ENCODE data around the gene IFRD2. TPM values are rescaled to one million over a fixed set of nuclear protein-coding genes. Genes with fewer than 3 reads are reported as not detected.

IFRD2 gene
- total and polyA plus RNA-seq, 9 of the 15 experiments (the other 6 are each of a cell fraction or from before 2014, with no cell fraction given), result 30.5 to 115 (median 52.8) TPM

GRCh38 chr3:50340448-50341329 lies 48.5 kb upstream of the IFRD2 start, which contains the start of gene RASSF1 (continued):
- TF ChIP-seq TCF15 (CRISPR knock-in tag; IDR thresholded peaks at IDR 0.05), result no peak
- no peak for TF ChIP-seq ZBTB49 (CRISPR knock-in tag; IDR thresholded peaks at IDR 0.05; ENCODE audit: borderline replicate concordance)
- no peak for TF ChIP-seq U2AF1 (optimal IDR thresholded peaks at IDR 0.05; ENCODE audit: low read depth, low read length)
- no peak for TF ChIP-seq RCOR1 (IDR thresholded peaks at IDR 0.05; ENCODE audit: borderline replicate concordance in 1 of 2, low read depth in 2 of 2, low read length in 2 of 2)
- TF ChIP-seq KDM4B (IDR thresholded peaks at IDR 0.05; ENCODE audit: borderline replicate concordance in 2 of 2, low read depth in 1 of 2), result no peak
- TF ChIP-seq ZNF778 (CRISPR knock-in tag; IDR thresholded peaks at IDR 0.05), result no peak
- no peak for TF ChIP-seq SMARCE1 (IDR thresholded peaks at IDR 0.05)
- TF ChIP-seq SMARCC2 (IDR thresholded peaks at IDR 0.05; ENCODE audit: low read depth), result no peak
- TF ChIP-seq ZNF668 (CRISPR knock-in tag; IDR thresholded peaks at IDR 0.05), result no peak
- no peak for TF ChIP-seq ELK3 (CRISPR knock-in tag; IDR thresholded peaks at IDR 0.05)
- TF ChIP-seq ZBTB17 (CRISPR knock-in tag; IDR thresholded peaks at IDR 0.05), result peak; percentile 94
- no peak for TF ChIP-seq TCF3 (CRISPR knock-in tag; IDR thresholded peaks at IDR 0.05)
- TF ChIP-seq ZBTB12 (CRISPR knock-in tag; IDR thresholded peaks at IDR 0.05), result no peak
- no peak for TF ChIP-seq RBM39 (optimal IDR thresholded peaks at IDR 0.05; ENCODE audit: low read depth, low read length)
- no peak for TF ChIP-seq ZZZ3 (IDR thresholded peaks at IDR 0.05)
- TF ChIP-seq, protein P1, sequence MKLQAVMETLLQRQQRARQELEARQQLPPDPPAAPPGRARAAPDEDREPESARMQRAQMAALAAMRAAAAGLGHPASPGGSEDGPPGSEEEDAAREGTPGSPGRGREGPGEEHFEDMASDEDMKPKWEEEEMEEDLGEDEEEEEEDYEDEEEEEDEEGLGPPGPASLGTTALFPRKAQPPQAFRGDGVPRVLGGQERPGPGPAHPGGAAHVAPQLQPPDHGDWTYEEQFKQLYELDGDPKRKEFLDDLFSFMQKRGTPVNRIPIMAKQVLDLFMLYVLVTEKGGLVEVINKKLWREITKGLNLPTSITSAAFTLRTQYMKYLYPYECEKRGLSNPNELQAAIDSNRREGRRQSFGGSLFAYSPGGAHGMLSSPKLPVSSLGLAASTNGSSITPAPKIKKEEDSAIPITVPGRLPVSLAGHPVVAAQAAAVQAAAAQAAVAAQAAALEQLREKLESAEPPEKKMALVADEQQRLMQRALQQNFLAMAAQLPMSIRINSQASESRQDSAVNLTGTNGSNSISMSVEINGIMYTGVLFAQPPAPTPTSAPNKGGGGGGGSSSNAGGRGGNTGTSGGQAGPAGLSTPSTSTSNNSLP (IDR thresholded peaks at IDR 0.05; ENCODE audit: borderline replicate concordance, low read depth, low read length), result no peak
